Thoracic aorta (tissue), 2 donors: ENCODE data around the gene GIPC2. TPM values are rescaled to one million over a fixed set of nuclear protein-coding genes. Genes with fewer than 3 reads are reported as not detected.

Source experiments
- ATAC-seq: fragments of 150-250 bp; one replicate; pipeline ENCODE4 v1.8.0; 2017; ENCODE audit warnings: low read depth; ENCODE audit not compliant: insufficient number of reproducible peaks, low FRiP score
- DNase-seq: peaks from one replicate; pipeline ENCODE4 v3.0.0-alpha.2; 2020; ENCODE audit warnings: low spot score
- H3K27ac ChIP-seq, 2 donors: fragments of 200-600 bp; sonication (generic); 1 replicate in 1 of 2; 2 replicates in 1 of 2; pipeline ENCODE4 v1.5.1; 2016; ENCODE audit warnings: mild to moderate bottlenecking in 2 of 2, moderate library complexity in 2 of 2
- H3K27me3 ChIP-seq: fragments of 200-600 bp; sonication (generic); replicated peaks from 2 replicates; pipeline ENCODE4 v1.6.0; 2016; ENCODE audit warnings: mild to moderate bottlenecking; ENCODE audit not compliant: insufficient read depth
- H3K36me3 ChIP-seq: fragments of 200-600 bp; sonication (generic); one replicate; pipeline ENCODE4 v1.5.1; 2016
- H3K4me1 ChIP-seq, 2 donors: fragments of 200-600 bp; sonication (generic); 1 replicate in 1 of 2; 2 replicates in 1 of 2; pipeline versions ENCODE4 v1.5.1 to v1.6.0; 2016; ENCODE audit warnings: low read depth in 2 of 2, mild to moderate bottlenecking in 1 of 2; ENCODE audit not compliant: control insufficient read depth in 1 of 2
- H3K4me3 ChIP-seq: fragments of 200-600 bp; sonication (generic); 2 replicates; pipeline ENCODE4 v1.5.1; 2016; ENCODE audit warnings: mild to moderate bottlenecking
- H3K9me3 ChIP-seq: fragments of 200-600 bp; sonication (generic); 2 replicates; pipeline ENCODE4 v1.5.1; 2016
- total RNA-seq, 2 donors: library from RNA; depleted of rRNA; stranded (reverse); fragments of >200 nt; gene quantifications; one replicate each; pipeline versions ENCODE4 v1.1.0 to v1.2.3, GENCODE V29; 2016
- TF ChIP-seq, protein P1 (sequence below): fragments of 200-600 bp; sonication (generic); IDR thresholded peaks from one replicate; pipeline ENCODE4 v1.5.1; 2019; ENCODE audit warnings: antibody characterized with exemption

Gene GIPC2
- total RNA-seq, 2 donors from 2014 or later = 1.6 to 3.2 TPM

DNA sequence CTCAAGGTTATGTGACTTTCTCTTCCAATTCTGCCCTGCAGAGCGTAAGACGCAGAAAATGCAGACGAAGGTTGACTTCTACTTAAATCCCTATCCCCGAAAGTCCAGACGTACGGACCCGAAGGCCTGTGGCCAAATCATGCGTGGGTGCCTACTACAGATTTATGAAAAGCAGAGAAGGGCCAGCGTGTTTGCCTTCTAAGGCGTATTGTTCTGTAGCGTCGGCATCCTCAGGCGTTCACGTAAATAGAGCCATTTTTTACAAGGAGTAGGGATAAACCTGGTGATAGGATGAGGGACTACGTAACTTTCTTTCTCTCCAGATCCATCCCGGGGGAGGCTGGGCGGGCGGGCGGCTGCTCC is 222 bp upstream of the GIPC2 start:
- Histone ChIP-seq H3K27me3 (no peaks in the 10 kb centered on the region), H3K4me3 (peak overlapping the region; percentile 81), H3K36me3 (no peaks in the 10 kb centered on the region), H3K4me1 (peaks cover 0 to 4% of the 10 kb centered on the region in 2 donors), H3K27ac (peak overlapping the region in 1 of 2 donors; percentile 11), H3K9me3 (no peaks in the 10 kb centered on the region)
- TF ChIP-seq, protein P1, sequence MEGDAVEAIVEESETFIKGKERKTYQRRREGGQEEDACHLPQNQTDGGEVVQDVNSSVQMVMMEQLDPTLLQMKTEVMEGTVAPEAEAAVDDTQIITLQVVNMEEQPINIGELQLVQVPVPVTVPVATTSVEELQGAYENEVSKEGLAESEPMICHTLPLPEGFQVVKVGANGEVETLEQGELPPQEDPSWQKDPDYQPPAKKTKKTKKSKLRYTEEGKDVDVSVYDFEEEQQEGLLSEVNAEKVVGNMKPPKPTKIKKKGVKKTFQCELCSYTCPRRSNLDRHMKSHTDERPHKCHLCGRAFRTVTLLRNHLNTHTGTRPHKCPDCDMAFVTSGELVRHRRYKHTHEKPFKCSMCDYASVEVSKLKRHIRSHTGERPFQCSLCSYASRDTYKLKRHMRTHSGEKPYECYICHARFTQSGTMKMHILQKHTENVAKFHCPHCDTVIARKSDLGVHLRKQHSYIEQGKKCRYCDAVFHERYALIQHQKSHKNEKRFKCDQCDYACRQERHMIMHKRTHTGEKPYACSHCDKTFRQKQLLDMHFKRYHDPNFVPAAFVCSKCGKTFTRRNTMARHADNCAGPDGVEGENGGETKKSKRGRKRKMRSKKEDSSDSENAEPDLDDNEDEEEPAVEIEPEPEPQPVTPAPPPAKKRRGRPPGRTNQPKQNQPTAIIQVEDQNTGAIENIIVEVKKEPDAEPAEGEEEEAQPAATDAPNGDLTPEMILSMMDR = no peak
- no peak for DNase-seq
- no peak for ATAC-seq

DNA sequence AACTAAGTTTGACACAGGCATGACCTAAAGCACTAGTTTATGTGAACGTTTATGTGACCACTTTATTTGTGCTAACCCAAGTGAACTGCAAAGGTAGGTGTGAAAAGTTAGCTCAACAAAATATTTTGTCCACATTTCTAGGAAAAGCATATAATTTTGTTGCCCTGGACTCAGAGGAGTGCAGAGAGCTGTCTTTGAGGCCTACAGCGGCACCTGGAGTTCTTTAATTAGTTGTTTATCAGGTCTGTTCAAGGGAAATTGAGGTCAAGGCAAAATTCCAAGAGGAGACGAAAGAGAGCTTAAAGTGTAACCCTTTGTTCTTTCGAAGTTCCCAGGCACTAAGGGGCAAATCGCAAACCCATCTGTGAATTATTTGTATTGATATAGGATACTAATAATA is 1.3 kb downstream of the GIPC2 start:
- TF ChIP-seq, protein P1 = no peak
- H3K4me1 ChIP-seq = peaks cover 0 to 4% of the 10 kb centered on the region in 2 donors
- no peak for DNase-seq
- H3K36me3 ChIP-seq = no peaks in the 10 kb centered on the region
- no peaks in the 10 kb centered on the region for H3K27me3 ChIP-seq
- H3K27ac ChIP-seq = no peak overlapping the region
- H3K4me3 ChIP-seq = peak overlapping the region; percentile 81
- no peak for ATAC-seq
- no peaks in the 10 kb centered on the region for H3K9me3 ChIP-seq

DNA sequence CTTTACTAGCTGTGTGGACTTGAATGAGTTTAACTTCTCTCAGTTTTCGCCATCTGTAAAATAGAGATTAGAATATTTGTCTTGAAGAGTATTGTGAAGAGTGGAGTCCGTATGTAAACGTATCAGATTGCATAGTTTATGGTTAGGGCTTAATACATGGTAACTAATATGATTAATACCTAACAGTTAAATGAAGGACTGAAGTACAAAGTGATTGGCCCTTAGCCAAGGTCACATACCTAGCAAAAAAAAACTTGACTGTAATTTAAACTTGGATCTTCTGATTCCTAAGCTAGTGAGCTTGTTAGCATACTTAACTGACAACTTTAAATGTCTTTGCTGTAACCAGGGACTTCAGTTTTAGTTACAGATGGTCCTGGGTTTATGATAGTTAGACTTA is 1.9 kb downstream of the GIPC2 start:
- H3K27me3 ChIP-seq = no peaks in the 10 kb centered on the region
- no peaks in the 10 kb centered on the region for H3K36me3 ChIP-seq
- H3K27ac ChIP-seq = no peak overlapping the region
- peaks cover 0 to 4% of the 10 kb centered on the region in 2 donors for H3K4me1 ChIP-seq
- no peak overlapping the region for H3K4me3 ChIP-seq
- DNase-seq = no peak
- TF ChIP-seq, protein P1 = no peak
- no peak for ATAC-seq
- H3K9me3 ChIP-seq = no peaks in the 10 kb centered on the region

DNA sequence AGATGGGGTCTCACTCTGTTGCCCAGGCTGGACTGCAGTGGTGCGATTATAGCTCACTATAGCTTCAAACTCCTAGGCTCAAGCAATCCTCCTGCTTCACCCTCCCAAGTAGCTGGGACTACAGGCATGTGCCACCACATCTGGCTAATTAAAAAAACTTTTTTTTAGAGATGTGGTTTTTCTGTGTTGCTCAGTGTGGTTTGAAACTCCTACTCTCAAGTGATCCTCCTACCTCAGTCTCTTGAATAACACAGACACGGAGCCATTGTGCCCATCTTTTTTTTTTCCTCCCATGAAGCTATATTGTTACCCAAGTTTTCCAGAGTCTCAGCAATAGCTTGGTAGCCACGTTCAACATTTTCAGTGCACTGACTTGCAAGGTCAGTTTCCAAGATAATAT is 2.7 kb downstream of the GIPC2 start:
- Histone ChIP-seq H3K27me3 (no peaks in the 10 kb centered on the region), H3K36me3 (no peaks in the 10 kb centered on the region), H3K4me1 (peaks cover 0 to 4% of the 10 kb centered on the region in 2 donors), H3K27ac (no peak overlapping the region), H3K9me3 (no peaks in the 10 kb centered on the region), H3K4me3 (no peak overlapping the region)
- no peak for ATAC-seq
- no peak for DNase-seq
- TF ChIP-seq, protein P1 = no peak

DNA sequence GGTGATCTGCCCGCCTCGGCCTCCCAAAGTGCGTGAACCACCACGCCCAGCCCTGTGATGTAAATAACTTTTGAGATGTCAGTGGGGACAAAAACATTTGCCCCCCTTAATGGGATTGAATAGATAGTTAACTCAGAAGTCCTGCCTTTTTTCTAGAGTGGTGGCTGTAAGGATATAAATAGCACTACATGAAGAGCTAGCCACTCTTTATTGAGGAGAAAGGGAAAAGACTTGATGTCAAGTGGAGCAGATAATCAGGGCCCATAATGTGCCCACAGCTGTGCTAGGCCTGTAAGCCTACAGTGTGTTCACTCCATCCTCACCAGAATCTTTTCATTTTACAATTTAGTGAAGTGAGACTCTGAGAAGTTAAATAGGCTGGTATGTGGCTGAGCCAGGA is 3.6 kb downstream of the GIPC2 start:
- TF ChIP-seq, protein P1 = no peak
- ATAC-seq (no peak), DNase-seq (no peak)
- no peak overlapping the region for H3K27ac ChIP-seq
- H3K36me3 ChIP-seq = no peaks in the 10 kb centered on the region
- H3K4me1 ChIP-seq = peaks cover 0 to 4% of the 10 kb centered on the region in 2 donors
- H3K9me3 ChIP-seq = no peaks in the 10 kb centered on the region
- H3K27me3 ChIP-seq = no peaks in the 10 kb centered on the region
- H3K4me3 ChIP-seq = no peak overlapping the region
